DMS153 treated with DMSO at 0.1 percent for 48 hours (cell line): ENCODE data around the gene COL26A1.

Source experiments
- DNase-seq: peaks from one replicate; lab custom pipeline; 2025; ENCODE audit not compliant: unreplicated experiment; lab: John Stamatoyannopoulos, UW

COL26A1 gene

DNA sequence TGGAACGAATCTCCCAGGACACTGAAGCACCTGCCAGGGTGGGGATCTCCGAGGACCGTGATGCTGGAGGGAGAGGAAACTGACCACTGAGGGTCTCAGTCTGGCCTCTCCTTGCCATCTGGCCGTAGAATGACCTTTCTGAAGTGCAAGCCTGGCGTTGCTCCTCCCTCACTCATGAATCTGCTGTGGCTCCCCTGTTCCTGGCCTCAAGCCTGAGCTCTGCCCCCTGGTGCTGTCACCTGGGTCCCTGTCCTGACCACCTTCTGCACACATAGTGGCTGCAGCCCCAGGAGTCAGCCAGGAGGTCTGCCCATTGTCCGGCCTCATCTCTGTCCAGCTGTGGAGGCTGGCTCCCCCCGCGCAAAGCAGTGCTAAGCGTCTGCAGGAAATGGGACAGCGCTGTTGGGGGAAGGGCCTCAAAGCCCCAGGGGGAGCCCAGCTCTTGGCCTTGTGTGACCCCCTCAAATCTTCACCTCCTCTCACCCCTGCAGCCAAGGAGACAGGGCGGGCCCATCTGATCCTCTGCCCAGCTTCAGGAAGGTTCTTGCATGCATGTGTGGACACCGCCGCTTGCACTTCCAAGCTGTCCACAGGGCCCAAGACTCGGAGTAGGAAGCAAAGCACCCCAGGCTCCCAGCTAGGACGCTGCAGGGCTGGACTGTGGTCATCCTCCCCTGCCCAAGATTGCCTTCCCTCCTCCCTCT lies 200.7 kb downstream of the COL26A1 start:
- no peak for DNase-seq

DNA sequence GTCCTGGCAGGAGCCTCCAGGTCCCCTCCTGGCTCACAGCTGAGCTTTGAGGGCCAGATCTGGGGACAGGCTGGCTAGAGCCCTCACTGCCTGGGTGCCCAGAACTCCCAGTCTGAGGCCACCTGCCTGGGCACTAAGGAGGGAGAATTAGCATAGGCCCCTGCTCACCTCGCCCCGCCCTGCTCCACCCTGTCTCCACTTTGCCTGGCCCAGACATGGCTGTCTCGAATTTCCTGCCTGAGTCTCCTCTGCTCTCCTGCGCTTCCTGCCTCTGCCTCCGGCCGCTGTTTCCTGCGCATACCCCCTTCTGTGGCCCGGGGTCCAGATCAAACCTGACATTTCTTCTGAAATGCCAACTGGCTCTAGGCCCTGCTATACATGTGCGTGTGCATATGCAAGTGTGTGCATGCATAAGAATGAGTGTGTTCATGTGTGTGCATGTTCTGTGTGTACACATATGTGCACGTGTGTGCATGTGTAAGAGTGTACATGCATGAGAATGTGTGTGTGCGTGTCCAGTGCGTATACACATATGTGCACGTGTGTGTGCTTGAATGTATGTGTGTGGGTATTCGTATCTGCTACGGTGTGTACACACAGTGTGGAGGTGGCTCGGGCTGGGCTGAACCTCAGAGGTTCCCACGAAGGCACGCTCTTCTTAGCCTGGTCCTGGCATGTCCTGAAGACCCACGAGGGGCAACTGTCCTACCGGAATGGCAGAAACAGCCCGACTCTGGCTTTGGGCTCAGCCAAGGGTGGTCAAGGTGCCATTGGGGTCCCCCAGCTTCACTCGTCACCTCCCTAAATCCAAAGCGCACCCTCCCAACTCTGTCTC lies 201.5 kb downstream of the COL26A1 start:
- no peak for DNase-seq

DNA sequence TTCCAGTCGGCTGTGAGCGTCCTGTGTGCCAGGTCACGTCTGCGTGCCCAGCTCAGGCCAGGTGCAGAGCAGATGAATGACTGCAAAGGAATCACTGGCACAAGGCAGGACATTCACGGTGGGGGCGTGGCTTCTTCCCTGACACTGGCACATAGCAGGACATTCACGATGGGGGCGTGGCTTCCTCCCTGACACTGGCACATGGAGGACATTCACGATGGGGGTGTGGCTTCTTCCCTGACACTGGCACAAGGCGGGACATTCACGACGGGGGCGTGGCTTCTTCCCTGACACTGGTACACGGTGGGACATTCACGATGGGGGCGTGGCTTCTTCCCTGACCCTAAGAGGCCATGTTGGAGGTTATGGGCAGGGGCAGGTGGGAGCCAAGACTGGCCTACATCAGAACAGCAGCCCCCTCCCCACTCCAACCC lies 202.1 kb downstream of the COL26A1 start:
- DNase-seq: no peak

DNA sequence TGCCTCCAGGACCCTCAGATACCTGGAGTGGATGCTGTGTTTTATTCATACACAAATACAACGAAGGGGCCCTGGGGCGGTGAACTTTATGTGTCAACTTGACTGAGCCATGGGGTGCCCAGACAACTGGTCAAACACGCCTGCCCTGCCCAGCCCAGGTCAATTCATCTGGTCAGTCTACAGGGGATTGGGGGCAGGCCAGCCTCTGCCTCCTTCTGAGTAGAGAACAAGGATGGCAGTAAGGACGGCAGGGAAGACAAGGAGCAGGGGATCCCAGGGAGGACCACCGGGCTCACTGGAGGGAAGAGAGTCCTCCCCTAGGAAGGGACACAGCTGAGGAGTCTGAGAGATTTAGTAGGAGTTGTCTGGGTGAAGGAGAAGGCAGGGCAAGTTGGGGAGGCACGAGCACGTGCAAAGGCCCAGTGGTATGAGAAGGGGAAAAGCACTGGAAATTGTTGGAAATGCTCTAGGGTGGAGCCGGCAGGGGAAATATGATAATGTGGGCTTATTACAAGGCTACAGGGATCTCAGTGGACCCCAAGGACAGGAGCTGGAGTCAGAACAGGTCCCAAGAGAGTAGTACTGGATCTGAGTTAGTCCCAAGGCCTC lies 203.0 kb downstream of the COL26A1 start:
- no peak for DNase-seq

DNA sequence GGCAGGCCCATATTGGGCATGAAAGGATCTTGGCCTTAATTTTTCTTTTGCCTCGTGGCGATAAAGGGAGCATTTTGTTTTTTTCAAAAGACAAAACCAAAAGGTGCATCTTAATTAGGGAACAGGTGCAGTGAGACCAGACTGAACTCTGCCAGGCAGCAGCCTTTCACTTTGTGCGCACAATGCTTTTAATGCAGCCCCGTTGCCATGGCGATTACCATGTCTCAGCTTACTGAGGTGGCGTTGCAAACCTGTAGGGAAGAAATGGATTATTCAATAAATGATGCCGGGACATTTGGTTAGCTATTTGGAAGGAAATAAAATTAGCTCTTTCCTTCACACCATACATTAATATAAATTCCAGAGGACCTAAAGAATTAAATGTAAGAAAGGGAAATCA lies 204.6 kb downstream of the COL26A1 start:
- no peak for DNase-seq

DNA sequence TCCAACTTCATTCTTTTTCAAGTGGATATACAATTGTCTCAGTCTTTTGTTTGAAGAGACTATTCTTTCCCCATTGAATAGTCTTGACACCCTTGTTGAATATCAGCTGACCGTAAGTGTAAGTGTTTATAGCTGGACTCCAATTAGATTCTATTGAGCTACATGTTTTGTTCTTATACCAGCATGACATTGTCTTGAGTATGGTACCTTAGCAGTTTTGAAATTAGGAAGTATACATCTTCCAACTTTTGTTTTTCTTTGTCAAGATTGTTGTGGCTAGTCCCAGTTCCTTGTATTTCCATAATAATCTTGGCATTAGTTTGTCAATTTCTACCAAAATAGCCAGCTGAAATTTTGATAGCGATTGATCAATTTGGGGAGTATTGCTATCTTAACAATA lies 209.5 kb downstream of the COL26A1 start:
- DNase-seq: no peak

DNA sequence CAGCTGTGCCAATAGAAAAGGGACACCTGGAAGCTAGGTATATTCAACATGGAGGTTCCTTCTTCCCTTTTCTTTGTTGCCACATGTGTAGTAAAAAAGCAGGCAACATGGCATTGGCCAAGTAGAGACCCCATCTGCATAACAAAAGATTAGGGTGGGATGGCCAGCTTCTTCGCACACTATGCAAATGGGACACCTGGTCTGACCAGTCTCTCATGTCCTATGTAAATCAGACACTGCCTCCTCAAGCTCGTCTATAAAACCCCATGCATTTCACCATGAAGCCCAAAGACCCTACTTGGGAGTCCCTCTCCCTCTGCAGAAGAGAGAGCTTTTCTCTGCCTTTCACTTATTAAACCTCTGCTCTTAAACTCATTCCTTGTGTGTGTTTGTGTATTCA lies 212.5 kb downstream of the COL26A1 start:
- no peak for DNase-seq

DNA sequence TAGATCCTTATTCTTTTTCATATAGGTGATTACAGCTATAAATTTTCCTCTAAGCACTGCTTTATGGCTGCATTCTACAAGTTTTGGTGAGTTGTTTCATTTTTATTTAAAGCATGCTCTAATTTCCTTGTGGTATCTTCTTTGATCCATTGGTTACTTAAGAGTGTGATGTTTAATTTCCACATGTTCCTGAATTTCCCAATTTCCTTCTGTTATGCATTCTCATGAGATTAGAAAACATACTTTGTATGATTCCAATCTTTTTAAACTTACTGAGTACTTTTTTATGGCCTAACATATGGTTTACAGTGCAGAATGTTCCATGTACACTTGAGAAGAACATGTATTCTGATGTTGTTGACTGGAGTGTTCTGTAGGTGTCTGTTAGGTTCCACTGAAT lies 213.0 kb downstream of the COL26A1 start:
- DNase-seq: no peak

DNA sequence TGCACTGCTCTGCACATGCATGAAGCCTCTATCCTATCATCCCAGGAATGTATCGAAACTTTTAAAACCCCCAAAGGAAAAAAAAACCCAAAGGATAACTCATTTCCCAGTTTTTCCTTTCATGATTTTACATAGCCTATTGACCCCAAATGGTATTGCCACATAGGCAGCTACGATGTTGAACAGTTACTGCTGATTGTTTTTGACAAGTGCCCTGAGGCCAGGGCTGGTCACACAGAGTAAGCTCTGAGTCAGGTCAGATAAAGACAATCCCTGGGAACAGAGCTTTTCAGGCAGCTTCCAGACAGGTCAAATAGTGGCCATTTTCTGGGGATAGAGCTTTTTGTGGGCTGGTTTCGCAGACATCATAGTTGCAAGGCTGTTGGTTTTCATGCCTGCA lies 214.3 kb downstream of the COL26A1 start:
- DNase-seq: no peak

DNA sequence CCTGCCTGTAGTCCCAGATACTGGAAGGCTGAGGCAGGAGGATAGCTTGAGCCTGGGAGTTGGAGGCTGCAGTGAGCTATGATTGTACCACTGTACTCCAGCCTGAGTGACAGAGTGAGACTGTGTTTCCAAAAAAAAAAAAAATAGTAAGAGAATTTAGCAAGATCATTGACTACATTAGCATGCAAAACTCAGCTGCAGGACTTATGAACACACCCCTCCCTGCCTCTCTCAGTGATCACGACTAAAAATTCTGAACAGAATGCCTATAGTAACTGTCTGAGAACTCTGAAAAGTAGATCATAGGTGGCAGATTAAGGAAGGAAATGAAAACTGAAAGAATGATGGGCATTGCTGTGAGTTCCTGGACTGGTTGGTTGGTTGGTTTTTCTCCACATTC lies 215.9 kb downstream of the COL26A1 start:
- DNase-seq: no peak

DNA sequence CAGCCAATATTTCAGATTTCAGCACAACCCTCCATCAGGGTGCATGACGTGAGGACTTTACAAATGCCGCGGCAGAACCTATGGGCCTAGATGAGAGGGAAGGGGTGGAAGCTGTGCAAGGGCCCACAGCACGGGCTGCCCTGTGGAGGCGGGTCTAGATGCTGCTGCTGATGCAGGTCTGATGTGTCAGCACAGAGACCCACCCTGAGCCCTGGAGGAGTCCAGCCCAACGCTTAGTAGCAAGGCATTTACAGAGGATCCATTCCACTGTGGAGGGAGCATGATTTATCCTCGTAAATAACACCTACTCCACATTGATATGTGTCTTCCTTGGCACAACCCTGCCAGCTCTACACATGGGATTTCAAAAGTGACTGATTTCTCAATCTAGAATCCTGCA lies 217.9 kb downstream of the COL26A1 start:
- DNase-seq: no peak

DNA sequence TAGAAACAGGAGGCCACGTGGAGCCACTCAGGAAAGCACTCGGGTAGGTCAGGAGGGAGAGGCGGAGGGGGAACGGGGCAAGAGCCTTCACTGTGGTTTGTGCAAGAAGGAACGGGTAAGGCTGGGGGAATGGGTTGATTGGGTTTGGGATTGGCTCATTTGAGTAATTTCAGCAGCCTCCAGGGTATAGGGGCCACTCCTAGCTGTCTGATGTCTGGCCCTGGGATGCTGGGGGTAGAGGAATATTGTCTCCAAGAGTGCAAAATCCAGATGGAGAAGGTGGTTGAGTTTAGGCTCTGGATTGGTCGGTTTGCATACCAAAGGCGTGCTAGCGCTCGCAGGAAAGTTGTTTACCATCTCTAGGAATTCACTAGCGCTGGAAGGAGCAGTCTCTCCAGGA lies 219.2 kb downstream of the COL26A1 start:
- no peak for DNase-seq

DNA sequence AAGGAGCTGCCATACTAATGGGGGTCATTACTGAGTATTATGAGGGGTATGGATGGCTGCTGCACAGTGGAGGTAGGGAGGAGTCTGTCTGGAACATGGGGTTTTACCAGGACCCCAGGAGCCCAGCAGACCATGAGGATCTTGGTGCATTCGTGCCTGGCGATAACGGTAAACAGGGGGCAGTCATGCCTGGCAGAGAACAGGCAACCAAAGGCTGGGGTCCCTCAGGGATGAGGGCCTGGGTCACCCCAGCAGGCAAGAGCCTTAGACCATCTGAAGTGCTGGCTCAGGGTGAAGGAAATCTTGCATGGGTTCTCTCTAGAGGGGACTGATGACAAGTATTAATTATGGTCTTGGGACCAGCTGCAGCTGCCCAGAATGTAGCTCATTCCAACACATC lies 220.3 kb downstream of the COL26A1 start:
- DNase-seq: no peak

DNA sequence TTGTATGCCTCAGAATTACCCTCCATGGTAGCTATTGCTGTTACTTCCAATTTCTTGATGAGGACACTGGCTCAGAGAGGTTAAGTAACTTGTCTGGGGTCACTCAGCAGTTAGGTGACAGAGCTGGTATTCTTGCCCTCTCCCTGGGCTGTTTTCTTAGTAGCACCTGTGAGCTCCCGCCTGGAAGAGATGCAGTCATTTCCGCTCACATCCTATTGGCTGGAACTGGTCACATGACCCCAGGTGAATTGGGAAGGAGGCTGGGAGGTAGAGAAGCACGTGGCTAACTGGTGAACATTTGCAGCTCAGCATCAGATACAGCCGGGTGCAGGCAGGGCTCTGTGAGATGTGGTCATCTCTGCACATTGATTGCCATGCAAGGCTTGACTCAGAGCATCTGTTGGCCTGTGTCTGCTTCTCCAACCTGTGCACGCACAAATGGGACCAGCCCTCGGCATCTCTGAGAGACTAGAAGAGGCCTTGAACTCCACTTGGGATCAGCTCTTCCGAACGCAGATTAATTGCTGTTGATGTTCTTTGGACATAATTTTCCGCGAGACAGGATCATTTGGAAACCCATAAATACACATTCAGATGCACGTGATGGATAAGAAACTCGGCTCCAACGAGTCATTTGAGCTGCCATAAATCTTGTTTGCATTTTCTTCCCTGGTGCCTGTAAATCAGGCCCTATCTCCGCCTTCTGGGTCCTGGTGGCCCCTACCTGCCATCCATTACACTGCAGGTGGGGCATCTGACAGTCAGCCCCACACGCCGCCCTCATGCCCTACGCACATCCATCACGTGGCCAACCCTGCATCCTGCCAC lies 223.6 kb downstream of the COL26A1 start:
- no peak for DNase-seq

DNA sequence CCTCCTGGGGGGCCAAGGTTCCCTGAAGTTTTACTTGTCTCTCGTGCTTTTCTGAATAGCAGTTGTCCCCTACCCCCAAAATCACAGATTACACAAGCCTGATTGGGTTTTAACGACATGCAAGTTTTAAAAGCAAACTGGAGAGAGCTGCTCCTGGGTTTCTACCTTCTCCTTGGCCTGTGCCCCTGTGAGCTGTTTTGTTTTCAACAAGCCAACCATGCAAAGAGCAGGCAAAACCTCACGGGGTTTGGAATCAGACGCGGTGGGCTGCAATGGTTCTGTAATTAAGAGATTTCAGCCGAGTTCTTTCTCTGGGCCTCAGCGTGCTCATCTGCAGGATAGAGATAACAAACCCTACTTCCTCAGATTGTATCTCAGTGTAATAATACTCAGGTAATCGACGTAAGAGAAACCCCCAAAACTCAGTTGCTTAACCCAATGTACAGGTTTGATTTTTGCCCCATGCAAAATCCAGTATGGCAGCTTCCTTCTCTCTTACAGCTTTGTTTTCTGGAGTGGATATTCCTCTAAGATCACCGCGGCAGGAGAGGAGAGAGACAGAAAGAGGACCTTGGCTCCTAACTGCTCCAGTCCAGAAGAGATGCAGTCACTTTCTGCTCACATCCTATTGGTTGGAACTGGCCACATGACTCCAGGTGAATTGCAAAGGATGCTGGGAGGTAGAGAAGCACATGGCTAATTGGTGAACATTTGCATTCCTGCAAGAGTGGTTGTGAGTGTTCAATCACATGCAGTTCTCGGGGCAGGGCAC lies 224.4 kb downstream of the COL26A1 start:
- DNase-seq: no peak

DNA sequence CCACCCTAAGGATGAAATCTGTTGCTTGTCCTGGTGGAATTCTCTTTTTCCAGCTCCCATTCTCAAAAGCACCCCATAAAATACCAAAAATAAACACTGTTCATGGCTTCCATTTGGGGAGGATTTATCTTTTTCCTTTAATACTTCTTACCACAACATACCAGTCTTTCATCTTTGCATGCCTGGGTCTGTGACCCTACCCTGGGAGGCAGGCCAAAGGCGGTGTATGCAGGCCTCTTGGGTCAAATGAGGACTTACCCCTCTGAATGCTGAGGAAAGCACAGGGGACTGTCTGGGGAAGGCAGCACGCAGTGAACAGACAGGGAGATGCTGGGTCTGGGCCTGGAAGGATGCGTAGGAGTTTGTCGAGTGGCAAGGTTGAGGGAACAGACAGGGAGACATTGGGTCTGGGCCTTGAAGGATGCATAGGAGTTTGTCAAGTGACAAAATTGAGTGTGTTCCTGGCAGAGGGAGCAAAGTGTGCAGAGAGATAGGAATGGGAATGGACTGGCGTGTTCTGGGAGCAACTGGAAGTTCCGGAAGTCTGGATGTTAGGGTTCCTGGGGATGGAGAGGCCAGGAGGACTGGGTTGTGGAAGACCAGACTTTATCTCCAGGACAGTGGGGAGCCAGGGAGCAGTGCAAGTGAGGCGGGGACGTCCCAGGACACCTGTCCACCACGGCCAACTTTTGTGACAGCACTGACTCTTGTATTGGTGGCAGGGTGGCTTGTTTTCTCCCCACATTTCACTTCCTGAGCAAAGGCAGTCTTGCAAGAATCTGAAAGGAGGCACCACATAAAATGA lies 225.7 kb downstream of the COL26A1 start:
- DNase-seq: no peak

DNA sequence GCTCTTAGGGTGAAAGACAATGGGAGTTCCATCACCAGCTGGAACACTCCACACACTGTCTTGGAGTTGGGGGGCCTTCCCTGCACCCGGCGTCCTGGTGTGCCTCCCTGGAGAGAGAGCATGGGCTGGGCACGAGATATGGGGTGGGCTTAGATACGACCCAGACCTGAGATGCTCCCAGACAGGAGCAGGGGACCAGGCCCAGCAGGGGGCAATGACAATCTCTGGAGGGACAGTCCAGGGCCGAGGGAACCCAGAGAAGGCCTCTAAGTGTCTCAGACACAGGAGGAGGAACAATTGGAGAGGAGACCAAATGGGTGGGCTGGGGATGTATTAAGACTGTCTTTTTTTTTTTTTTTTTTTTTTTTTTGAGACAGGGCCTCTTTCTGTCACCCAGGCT lies 226.4 kb downstream of the COL26A1 start:
- DNase-seq: no peak

DNA sequence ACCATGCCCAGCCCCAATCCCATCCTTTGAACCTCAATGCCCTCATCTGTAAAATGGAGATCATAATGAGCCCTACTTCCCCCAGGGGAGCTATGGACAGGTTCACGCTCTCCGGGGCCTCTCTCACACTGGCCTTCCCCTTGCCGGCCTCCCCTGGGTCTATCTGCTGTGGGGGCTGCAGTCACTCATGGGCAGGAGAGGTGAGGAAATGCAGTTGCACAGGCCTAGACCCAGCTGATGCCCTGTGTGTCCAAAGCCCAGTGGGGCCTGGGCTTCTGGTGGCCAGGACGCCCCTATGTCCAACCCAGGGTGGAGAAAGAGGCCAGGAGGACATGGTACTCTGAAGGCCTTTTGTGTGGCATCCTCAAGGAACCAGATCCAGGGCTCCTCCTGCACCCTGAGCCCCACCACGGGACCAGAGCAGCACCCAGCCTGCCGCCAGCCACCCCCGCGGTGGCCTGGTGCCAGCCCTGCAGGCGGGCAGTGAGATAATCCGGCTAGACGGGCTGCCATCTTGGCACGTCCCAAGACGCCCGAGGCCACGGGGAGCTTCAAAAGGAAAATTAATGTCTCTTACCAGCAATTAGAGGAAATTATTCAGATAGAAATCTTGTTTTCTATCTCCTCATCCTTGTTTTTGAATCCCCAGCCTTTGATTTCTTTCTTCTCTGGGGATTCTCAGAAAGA lies 227.4 kb downstream of the COL26A1 start:
- DNase-seq: no peak
